SK-N-MC (cell line): ENCODE measurements around the gene SPIN1.

Experiments used
- EZH2 ChIP-seq: fragments of 200-600 bp; sonication (generic); IDR thresholded peaks from one replicate; pipeline ENCODE4 v1.6.1; 2017; ENCODE audit warnings: antibody characterized with exemption
- POLR2AphosphoS5 ChIP-seq: IDR thresholded peaks from 2 replicates; pipeline ENCODE4 v1.6.1; 2012; ENCODE audit warnings: mild to moderate bottlenecking, low read depth, low read length, borderline replicate concordance

GRCh38 chr9:88458716-88459465, 70.6 kb downstream of the SPIN1 start:
- no peak for TF ChIP-seq POLR2AphosphoS5
- TF ChIP-seq EZH2, result no peak
